ENCODE results near the gene USP48.

DNA sequence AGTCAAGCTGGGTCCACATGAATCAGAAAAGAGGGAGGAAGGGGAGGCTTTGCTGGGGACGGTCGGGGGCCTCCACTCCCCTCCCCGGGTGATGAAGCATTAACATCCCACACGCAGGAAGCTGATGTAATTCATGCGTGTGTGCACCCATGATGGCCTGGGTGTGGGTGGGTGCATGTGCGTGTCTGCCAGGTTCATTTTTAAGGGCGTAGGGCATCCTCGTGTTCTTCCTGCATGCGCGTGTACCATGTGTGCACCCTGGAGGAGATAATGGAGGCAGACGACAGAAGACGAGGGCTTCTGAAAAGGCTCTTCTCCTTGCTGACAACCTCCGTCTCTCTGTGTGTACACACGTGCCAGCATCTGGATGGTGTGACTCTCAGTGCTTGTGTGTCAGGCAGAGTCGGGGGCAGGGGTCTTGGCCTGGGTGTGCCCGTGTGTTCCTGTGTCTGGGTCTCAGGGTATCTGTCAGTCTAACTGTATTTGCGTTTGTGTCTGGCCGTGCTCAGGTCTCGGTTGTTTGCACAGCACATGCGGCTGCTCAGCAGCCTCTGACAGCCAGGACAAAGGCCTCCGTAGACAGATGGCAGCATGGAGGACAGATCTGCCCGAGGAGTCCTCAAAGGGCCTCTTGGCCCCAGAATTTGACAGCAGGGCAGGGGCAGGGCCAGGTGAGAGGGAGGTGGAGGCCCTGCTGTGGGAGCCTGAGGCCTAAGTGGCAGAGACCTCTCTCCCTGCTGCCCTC, 116.2 kb downstream of the USP48 start:
- TF ChIP-seq, protein P1, sequence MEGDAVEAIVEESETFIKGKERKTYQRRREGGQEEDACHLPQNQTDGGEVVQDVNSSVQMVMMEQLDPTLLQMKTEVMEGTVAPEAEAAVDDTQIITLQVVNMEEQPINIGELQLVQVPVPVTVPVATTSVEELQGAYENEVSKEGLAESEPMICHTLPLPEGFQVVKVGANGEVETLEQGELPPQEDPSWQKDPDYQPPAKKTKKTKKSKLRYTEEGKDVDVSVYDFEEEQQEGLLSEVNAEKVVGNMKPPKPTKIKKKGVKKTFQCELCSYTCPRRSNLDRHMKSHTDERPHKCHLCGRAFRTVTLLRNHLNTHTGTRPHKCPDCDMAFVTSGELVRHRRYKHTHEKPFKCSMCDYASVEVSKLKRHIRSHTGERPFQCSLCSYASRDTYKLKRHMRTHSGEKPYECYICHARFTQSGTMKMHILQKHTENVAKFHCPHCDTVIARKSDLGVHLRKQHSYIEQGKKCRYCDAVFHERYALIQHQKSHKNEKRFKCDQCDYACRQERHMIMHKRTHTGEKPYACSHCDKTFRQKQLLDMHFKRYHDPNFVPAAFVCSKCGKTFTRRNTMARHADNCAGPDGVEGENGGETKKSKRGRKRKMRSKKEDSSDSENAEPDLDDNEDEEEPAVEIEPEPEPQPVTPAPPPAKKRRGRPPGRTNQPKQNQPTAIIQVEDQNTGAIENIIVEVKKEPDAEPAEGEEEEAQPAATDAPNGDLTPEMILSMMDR (IDR thresholded peaks at IDR 0.05 in 2 of 3, conservative IDR thresholded peaks at IDR 0.05 in 1 of 3; ENCODE audit: control insufficient read depth in 2 of 3, extremely low read depth in 1 of 3, insufficient read depth in 1 of 3, low read depth in 3 of 3, low read length in 3 of 3), result no peak
- no peak for TF ChIP-seq NFYA (IDR thresholded peaks at IDR 0.05; ENCODE audit: borderline replicate concordance, low read depth, low read length)
- TF ChIP-seq, protein P2, sequence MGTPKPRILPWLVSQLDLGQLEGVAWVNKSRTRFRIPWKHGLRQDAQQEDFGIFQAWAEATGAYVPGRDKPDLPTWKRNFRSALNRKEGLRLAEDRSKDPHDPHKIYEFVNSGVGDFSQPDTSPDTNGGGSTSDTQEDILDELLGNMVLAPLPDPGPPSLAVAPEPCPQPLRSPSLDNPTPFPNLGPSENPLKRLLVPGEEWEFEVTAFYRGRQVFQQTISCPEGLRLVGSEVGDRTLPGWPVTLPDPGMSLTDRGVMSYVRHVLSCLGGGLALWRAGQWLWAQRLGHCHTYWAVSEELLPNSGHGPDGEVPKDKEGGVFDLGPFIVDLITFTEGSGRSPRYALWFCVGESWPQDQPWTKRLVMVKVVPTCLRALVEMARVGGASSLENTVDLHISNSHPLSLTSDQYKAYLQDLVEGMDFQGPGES (IDR thresholded peaks at IDR 0.05), result no peak
- no peak for TF ChIP-seq MEF2A (IDR thresholded peaks at IDR 0.05; ENCODE audit: insufficient read depth, low read depth, low read length)
- TF ChIP-seq ZZZ3 (IDR thresholded peaks at IDR 0.05; ENCODE audit: control insufficient read depth, insufficient read length, low read depth), result no peak
- TF ChIP-seq POLR2A (IDR thresholded peaks at IDR 0.05; ENCODE audit: low read depth, low read length), result no peak
- TF ChIP-seq ESRRA (IDR thresholded peaks at IDR 0.05; ENCODE audit: low read length), result no peak

All from GM12878 (cell line).